A673 (cell line): ENCODE data around the gene LBH.

Experiments
- EZH2 ChIP-seq: fragments of 200-600 bp; sonication (generic); IDR thresholded peaks from 2 replicates; pipeline ENCODE4 v1.6.1; 2017; ENCODE audit warnings: borderline replicate concordance, low read depth, mild to moderate bottlenecking, mixed read lengths, antibody characterized with exemption, low read length; ENCODE audit not compliant: poor library complexity, severe bottlenecking
- TF ChIP-seq, protein P1 (sequence below): fragments of 300-800, 200-600 bp; sonication (generic); conservative IDR thresholded peaks from 2 replicates; pipeline ENCODE4 v1.5.1; 2017; ENCODE audit warnings: low read depth, mild to moderate bottlenecking, antibody characterized with exemption, low read length, moderate library complexity, mixed read lengths

- TF ChIP-seq, protein P1, sequence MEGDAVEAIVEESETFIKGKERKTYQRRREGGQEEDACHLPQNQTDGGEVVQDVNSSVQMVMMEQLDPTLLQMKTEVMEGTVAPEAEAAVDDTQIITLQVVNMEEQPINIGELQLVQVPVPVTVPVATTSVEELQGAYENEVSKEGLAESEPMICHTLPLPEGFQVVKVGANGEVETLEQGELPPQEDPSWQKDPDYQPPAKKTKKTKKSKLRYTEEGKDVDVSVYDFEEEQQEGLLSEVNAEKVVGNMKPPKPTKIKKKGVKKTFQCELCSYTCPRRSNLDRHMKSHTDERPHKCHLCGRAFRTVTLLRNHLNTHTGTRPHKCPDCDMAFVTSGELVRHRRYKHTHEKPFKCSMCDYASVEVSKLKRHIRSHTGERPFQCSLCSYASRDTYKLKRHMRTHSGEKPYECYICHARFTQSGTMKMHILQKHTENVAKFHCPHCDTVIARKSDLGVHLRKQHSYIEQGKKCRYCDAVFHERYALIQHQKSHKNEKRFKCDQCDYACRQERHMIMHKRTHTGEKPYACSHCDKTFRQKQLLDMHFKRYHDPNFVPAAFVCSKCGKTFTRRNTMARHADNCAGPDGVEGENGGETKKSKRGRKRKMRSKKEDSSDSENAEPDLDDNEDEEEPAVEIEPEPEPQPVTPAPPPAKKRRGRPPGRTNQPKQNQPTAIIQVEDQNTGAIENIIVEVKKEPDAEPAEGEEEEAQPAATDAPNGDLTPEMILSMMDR, result no peak
- no peak for TF ChIP-seq EZH2
Observed at GRCh38 chr2:30219886-30220875, 11.2 kb upstream of the LBH start.
